CD14-positive monocyte (primary cell): ENCODE results near the gene PHYKPL. TPM values are rescaled to one million over a fixed set of nuclear protein-coding genes. Genes with fewer than 3 reads are reported as not detected.

Source experiments
- DNase-seq, 3 donors: peaks; one replicate each; pipeline ENCODE4 v3.0.0-alpha.2; 2011 to 2022
- H2AFZ ChIP-seq: 2 replicates; pipeline ENCODE4 v1.6.0; 2012; ENCODE audit warnings: mild to moderate bottlenecking, low read depth, low read length, inconsistent platforms; ENCODE audit not compliant: insufficient read depth, poor library complexity, severe bottlenecking
- H3K27ac ChIP-seq, 2 donors: 1 replicate in 1 of 2; 2 replicates in 1 of 2; pipeline ENCODE4 v1.5.1; 2012 to 2013; ENCODE audit warnings: low read length in 2 of 2, control low read depth in 1 of 2, inconsistent platforms in 1 of 2, low read depth in 1 of 2, mild to moderate bottlenecking in 1 of 2
- H3K27me3 ChIP-seq, 2 donors: one replicate each; pipeline versions ENCODE4 v1.6.0 to v1.6.1; 2011 to 2013; ENCODE audit warnings: low read length in 2 of 2; ENCODE audit not compliant: control insufficient read depth in 2 of 2, insufficient read depth in 2 of 2
- H3K36me3 ChIP-seq, 2 donors: replicated peaks in 1 of 2; 1 replicate in 1 of 2; 2 replicates in 1 of 2; pipeline versions ENCODE4 v1.5.1 to v1.6.1; 2012 to 2013; ENCODE audit warnings: low read length in 2 of 2, control low read depth in 1 of 2, inconsistent platforms in 1 of 2, mild to moderate bottlenecking in 1 of 2; ENCODE audit not compliant: insufficient read depth in 2 of 2, control insufficient read depth in 1 of 2
- H3K4me1 ChIP-seq, 2 donors: 1 replicate in 1 of 2; 2 replicates in 1 of 2; pipeline versions ENCODE4 v1.5.1 to v1.6.1; 2012 to 2013; ENCODE audit warnings: low read length in 2 of 2, control low read depth in 1 of 2, inconsistent platforms in 1 of 2, mild to moderate bottlenecking in 1 of 2, moderate library complexity in 1 of 2; ENCODE audit not compliant: insufficient read depth in 2 of 2, control insufficient read depth in 1 of 2
- H3K4me2 ChIP-seq: replicated peaks from 2 replicates; pipeline ENCODE3; 2012; ENCODE audit warnings: low read length, moderate library complexity, mild to moderate bottlenecking; ENCODE audit not compliant: poor library complexity, severe bottlenecking; ENCODE audit errors: extremely low read depth
- H3K4me3 ChIP-seq, 3 experiments: fragments of 200-600 bp in 1 of 3; sonication (generic) in 1 of 3; replicated peaks in 1 of 3; 1 replicate in 2 of 3; 2 replicates in 1 of 3; pipeline ENCODE4 v1.5.1; 2011 to 2013; ENCODE audit warnings: low read length in 3 of 3, mild to moderate bottlenecking in 3 of 3, control low read depth in 2 of 3, low read depth in 2 of 3, inconsistent platforms in 1 of 3, moderate library complexity in 1 of 3
- H3K79me2 ChIP-seq: 2 replicates; pipeline ENCODE4 v1.6.0; 2012; ENCODE audit warnings: mild to moderate bottlenecking, control low read depth, inconsistent platforms, low read length, moderate library complexity; ENCODE audit not compliant: insufficient read depth
- H3K9ac ChIP-seq: 2 replicates; pipeline ENCODE4 v1.6.0; 2017; ENCODE audit warnings: low read length, mild to moderate bottlenecking; ENCODE audit not compliant: insufficient read depth, poor library complexity, severe bottlenecking
- H3K9me3 ChIP-seq, 2 donors: replicated peaks in 1 of 2; 1 replicate in 1 of 2; 2 replicates in 1 of 2; pipeline versions ENCODE4 v1.5.1 to v1.6.1; 2012 to 2013; ENCODE audit warnings: low read length in 2 of 2, control low read depth in 1 of 2; ENCODE audit not compliant: control insufficient read depth in 1 of 2, insufficient read depth in 1 of 2
- H4K20me1 ChIP-seq: 2 replicates; pipeline ENCODE4 v1.6.0; 2012; ENCODE audit warnings: mild to moderate bottlenecking, low read length, control low read depth, moderate library complexity; ENCODE audit not compliant: insufficient read depth
- H3K27ac Mint-ChIP-seq, 7 donors: one replicate each; pipeline ENCODE4 v1.8.0; 2020; ENCODE audit warnings: mild to moderate bottlenecking in 7 of 7, mixed read lengths in 7 of 7, moderate library complexity in 6 of 7, inconsistent platforms in 2 of 7
- H3K27me3 Mint-ChIP-seq, 3 donors: one replicate each; pipeline ENCODE4 v1.8.0; 2021 to 2022; ENCODE audit warnings: low read depth in 3 of 3, mild to moderate bottlenecking in 3 of 3, mixed read lengths in 3 of 3, moderate library complexity in 3 of 3, inconsistent platforms in 1 of 3
- H3K36me3 Mint-ChIP-seq, 2 donors: one replicate each; pipeline ENCODE4 v1.8.0; 2020; ENCODE audit warnings: mixed read lengths in 2 of 2, inconsistent platforms in 1 of 2, mild to moderate bottlenecking in 1 of 2
- H3K4me1 Mint-ChIP-seq: one replicate; pipeline ENCODE4 v1.8.0; 2020; ENCODE audit warnings: mild to moderate bottlenecking, mixed read lengths
- H3K4me3 Mint-ChIP-seq, 2 donors: one replicate each; pipeline ENCODE4 v1.8.0; 2020; ENCODE audit warnings: mild to moderate bottlenecking in 2 of 2, mixed read lengths in 2 of 2, moderate library complexity in 1 of 2
- H3K9me3 Mint-ChIP-seq, 7 donors: one replicate each; pipeline ENCODE4 v1.8.0; 2020 to 2022; ENCODE audit warnings: mixed read lengths in 7 of 7, mild to moderate bottlenecking in 6 of 7, moderate library complexity in 6 of 7, inconsistent platforms in 2 of 7
- WGBS: methylation state at CpG from one replicate; pipeline ENCODE4 v1.1.5; 2013; ENCODE audit warnings: missing lambda C conversion rate; ENCODE audit not compliant: insufficient coverage; 5-methylcytosine and 5-hydroxymethylcytosine counted together
- intact Hi-C, 2 donors: fragments of 100-400 bp; cut with micrococcal nuclease; formaldehyde crosslinking; loops; one replicate each; pipeline versions ENCODE4 v1.15.0 to v1.15.1; 2023
- polyA plus RNA-seq, 3 donors: library from polyadenylated mRNA; depleted of rRNA in 1 of 3; unstranded in 2 of 3; stranded (reverse) in 1 of 3; fragments of 300-500 nt in 2 of 3; fragments of >200 nt in 1 of 3; fragmentation: Illumina TruSeq in 2 of 3; gene quantifications; 1 replicate in 2 of 3; 2 replicates in 1 of 3; pipeline ENCODE4 v1.2.3, GENCODE V29; 2012 to 2021
- TF ChIP-seq, protein P1 (sequence below): fragments of 200-600 bp; IDR thresholded peaks from one replicate; pipeline ENCODE4 v1.8.0; 2022; ENCODE audit warnings: antibody characterized with exemption, mild to moderate bottlenecking

The PHYKPL gene
- polyA plus RNA-seq, 3 donors: 39.2 to 199 (median 43.0) TPM

DNA sequence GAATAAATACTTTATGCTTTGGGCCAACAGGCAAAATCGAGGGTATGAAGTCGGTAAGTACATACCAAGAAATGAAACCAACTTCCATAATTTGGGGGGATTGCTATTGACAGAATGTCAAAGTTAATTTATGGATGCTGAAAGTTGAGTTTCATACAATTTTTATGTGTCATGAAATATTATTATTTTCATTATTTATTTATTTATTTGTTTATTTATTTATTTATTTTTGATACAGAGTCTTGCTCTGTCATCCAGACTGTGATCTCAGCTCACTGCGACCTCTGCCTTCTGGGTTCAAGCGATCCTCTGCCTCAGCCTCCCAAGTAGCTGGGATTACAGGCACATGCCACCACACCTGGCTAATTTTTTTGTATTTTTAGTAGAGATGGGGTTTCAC is 40.9 kb downstream of the PHYKPL start:
- Mint-ChIP-seq H3K27ac (no peak overlapping the region), H3K9me3 (peaks cover 0 to 4% (median 2%) of the 10 kb centered on the region in 7 donors), H3K4me3 (no peak overlapping the region), H3K4me1 (peaks cover 17% of the 10 kb centered on the region), H3K27me3 (peaks cover 2 to 13% (median 8%) of the 10 kb centered on the region in 3 donors), H3K36me3 (no peaks in the 10 kb centered on the region)
- peaks cover 9 to 12% of the 10 kb centered on the region in 2 donors for H3K4me1 ChIP-seq
- H3K27ac ChIP-seq: no peak overlapping the region
- no peak for DNase-seq
- intact Hi-C loops: no loop called here
- WGBS: no CpG with 5 or more reads among the region's 4 CpGs
- H4K20me1 ChIP-seq: no peaks in the 10 kb centered on the region
- no peaks in the 10 kb centered on the region for H3K79me2 ChIP-seq
- H3K9ac ChIP-seq: no peak overlapping the region
- H3K9me3 ChIP-seq: no peaks in the 10 kb centered on the region
- TF ChIP-seq, protein P1, sequence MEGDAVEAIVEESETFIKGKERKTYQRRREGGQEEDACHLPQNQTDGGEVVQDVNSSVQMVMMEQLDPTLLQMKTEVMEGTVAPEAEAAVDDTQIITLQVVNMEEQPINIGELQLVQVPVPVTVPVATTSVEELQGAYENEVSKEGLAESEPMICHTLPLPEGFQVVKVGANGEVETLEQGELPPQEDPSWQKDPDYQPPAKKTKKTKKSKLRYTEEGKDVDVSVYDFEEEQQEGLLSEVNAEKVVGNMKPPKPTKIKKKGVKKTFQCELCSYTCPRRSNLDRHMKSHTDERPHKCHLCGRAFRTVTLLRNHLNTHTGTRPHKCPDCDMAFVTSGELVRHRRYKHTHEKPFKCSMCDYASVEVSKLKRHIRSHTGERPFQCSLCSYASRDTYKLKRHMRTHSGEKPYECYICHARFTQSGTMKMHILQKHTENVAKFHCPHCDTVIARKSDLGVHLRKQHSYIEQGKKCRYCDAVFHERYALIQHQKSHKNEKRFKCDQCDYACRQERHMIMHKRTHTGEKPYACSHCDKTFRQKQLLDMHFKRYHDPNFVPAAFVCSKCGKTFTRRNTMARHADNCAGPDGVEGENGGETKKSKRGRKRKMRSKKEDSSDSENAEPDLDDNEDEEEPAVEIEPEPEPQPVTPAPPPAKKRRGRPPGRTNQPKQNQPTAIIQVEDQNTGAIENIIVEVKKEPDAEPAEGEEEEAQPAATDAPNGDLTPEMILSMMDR: no peak
- no peak overlapping the region for H3K4me2 ChIP-seq
- no peaks in the 10 kb centered on the region for H3K36me3 ChIP-seq
- no peak overlapping the region for H3K4me3 ChIP-seq
- H3K27me3 ChIP-seq: no peaks in the 10 kb centered on the region
- no peak overlapping the region for H2AFZ ChIP-seq

DNA sequence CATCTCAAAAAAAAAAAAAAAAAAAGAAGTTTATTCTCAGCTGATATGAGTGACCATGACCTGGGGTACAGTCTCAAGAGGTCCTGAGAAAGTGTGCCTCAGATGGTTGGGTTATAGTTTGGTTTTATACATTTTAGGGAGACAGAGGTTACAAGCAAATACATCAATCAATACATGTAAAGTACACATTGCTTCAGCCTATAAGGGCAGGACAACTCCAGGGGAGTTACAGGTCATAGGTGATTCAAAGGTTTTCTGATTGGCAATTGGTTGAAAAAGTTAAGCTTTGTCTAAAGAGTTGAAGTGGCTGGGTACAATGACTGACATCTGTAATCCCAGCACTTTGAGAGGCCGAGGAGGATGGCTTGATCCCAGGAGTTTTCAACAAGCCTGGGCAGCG is 43.2 kb downstream of the PHYKPL start:
- H3K27ac Mint-ChIP-seq: no peak overlapping the region

More for the DNA sequence above, 43.2 kb downstream of the PHYKPL start:
- H3K36me3 Mint-ChIP-seq: no peaks in the 10 kb centered on the region
- Histone ChIP-seq H3K9ac (no peak overlapping the region), H3K36me3 (no peaks in the 10 kb centered on the region), H3K4me1 (peaks cover 9 to 20% of the 10 kb centered on the region in 2 donors), H3K27ac (no peak overlapping the region), H3K4me2 (no peak overlapping the region), H3K4me3 (no peak overlapping the region), H4K20me1 (no peaks in the 10 kb centered on the region), H3K79me2 (no peaks in the 10 kb centered on the region), H2AFZ (no peak overlapping the region), H3K9me3 (no peaks in the 10 kb centered on the region), H3K27me3 (no peaks in the 10 kb centered on the region)
- TF ChIP-seq, protein P1: no peak
- peaks cover 0 to 4% (median 2%) of the 10 kb centered on the region in 7 donors for H3K9me3 Mint-ChIP-seq
- intact Hi-C loops: no loop called here
- WGBS: 50% methylated on average over 2 of the region's 2 CpGs
- no peak for DNase-seq
- H3K4me1 Mint-ChIP-seq: peaks cover 22% of the 10 kb centered on the region
- no peak overlapping the region for H3K4me3 Mint-ChIP-seq
- H3K27me3 Mint-ChIP-seq: peaks cover 2 to 8% (median 8%) of the 10 kb centered on the region in 3 donors
